Keratinocyte (primary cell): Measurements from ENCODE around the gene FTO. TPM values are rescaled to one million over a fixed set of nuclear protein-coding genes. Genes with fewer than 3 reads are reported as not detected.

Source experiments
- DNase-seq: peaks from one replicate; pipeline ENCODE4 v3.0.0-alpha.2; 2011; ENCODE audit warnings: low read depth, missing footprints, low spot score
- FAIRE-seq: peaks from 2 replicates; lab custom pipeline; 2011; peaks lifted over from hg19 to GRCh38; lab: Jason Lieb, UNC
- H2AFZ ChIP-seq: 2 replicates; pipeline ENCODE4 v1.6.0; 2012; ENCODE audit warnings: low read length, control low read depth, inconsistent platforms; ENCODE audit not compliant: control insufficient read depth
- H3K27ac ChIP-seq: 2 replicates; pipeline ENCODE4 v1.5.1; 2011; ENCODE audit warnings: low read length; ENCODE audit not compliant: control insufficient read depth, insufficient read depth
- H3K27me3 ChIP-seq: 3 replicates; pipeline ENCODE4 v1.6.0; 2011; ENCODE audit warnings: low read length; ENCODE audit not compliant: control insufficient read depth, insufficient read depth; ENCODE audit errors: extremely low read depth
- H3K36me3 ChIP-seq, 2 experiments: 2 replicates in 1 of 2; 3 replicates in 1 of 2; pipeline ENCODE4 v1.5.1; 2011; ENCODE audit warnings: low read length in 2 of 2, mild to moderate bottlenecking in 1 of 2; ENCODE audit not compliant: control insufficient read depth in 2 of 2, insufficient read depth in 2 of 2; ENCODE audit errors: extremely low read depth in 1 of 2
- H3K4me1 ChIP-seq: 3 replicates; pipeline ENCODE4 v1.5.1; 2011; ENCODE audit warnings: low read length; ENCODE audit not compliant: control insufficient read depth, insufficient read depth; ENCODE audit errors: extremely low read depth
- H3K4me2 ChIP-seq: 3 replicates; pipeline ENCODE4 v1.6.0; 2011; ENCODE audit warnings: low read depth, low read length; ENCODE audit not compliant: control insufficient read depth, insufficient read depth; ENCODE audit errors: extremely low read depth
- H3K4me3 ChIP-seq, 3 experiments: fragments of 200-600 bp in 1 of 3; sonication (generic) in 1 of 3; 2 replicates in 2 of 3; 3 replicates in 1 of 3; pipeline ENCODE4 v1.5.1; 2011 to 2016; ENCODE audit warnings: low read length in 3 of 3, mild to moderate bottlenecking in 3 of 3, control low read depth in 2 of 3, inconsistent platforms in 1 of 3, low read depth in 1 of 3, mixed read lengths in 1 of 3, mixed run types in 1 of 3, moderate library complexity in 1 of 3; ENCODE audit not compliant: control insufficient read depth in 2 of 3, insufficient read depth in 2 of 3; ENCODE audit errors: extremely low read depth in 1 of 3
- H3K79me2 ChIP-seq: 2 replicates; pipeline ENCODE4 v1.6.0; 2012; ENCODE audit warnings: low read length; ENCODE audit not compliant: control insufficient read depth, insufficient read depth
- H3K9ac ChIP-seq: 3 replicates; pipeline ENCODE4 v1.6.0; 2011; ENCODE audit warnings: low read length; ENCODE audit not compliant: control insufficient read depth, insufficient read depth; ENCODE audit errors: extremely low read depth
- H3K9me1 ChIP-seq: 3 replicates; pipeline ENCODE4 v1.6.0; 2011; ENCODE audit warnings: low read length; ENCODE audit not compliant: control insufficient read depth, insufficient read depth; ENCODE audit errors: extremely low read depth
- H3K9me3 ChIP-seq: 2 replicates; pipeline ENCODE4 v1.5.1; 2012; ENCODE audit warnings: low read depth, low read length; ENCODE audit not compliant: control insufficient read depth
- H4K20me1 ChIP-seq: 3 replicates; pipeline ENCODE4 v1.6.0; 2011; ENCODE audit warnings: low read length; ENCODE audit not compliant: control insufficient read depth, insufficient read depth; ENCODE audit errors: extremely low read depth
- CTCF ChIP-seq, 3 experiments: IDR thresholded peaks in 1 of 3; conservative IDR thresholded peaks in 1 of 3; optimal IDR thresholded peaks in 1 of 3; 2 replicates in 2 of 3; 3 replicates in 1 of 3; pipeline versions ENCODE3 to v1.5.1; 2011; ENCODE audit warnings: low read length in 3 of 3, mild to moderate bottlenecking in 3 of 3, moderate library complexity in 2 of 3, control low read depth in 1 of 3, inconsistent platforms in 1 of 3; ENCODE audit not compliant: insufficient read depth in 2 of 3; ENCODE audit errors: extremely low read depth in 1 of 3
- EZH2 ChIP-seq: IDR thresholded peaks from one replicate; pipeline ENCODE4 v1.6.1; 2012; ENCODE audit warnings: inconsistent platforms, mild to moderate bottlenecking, low read length, moderate library complexity
- dilution Hi-C: fragments of 300-500 bp; cut with MboI; formaldehyde crosslinking; loops from one replicate; pipeline ENCODE4 v1.7.0; 2020; ENCODE audit warnings: low sequenced_read_pairs; ENCODE audit not compliant: extremely low pct_ligation_motif_present
- polyA plus RNA-seq, 5 experiments: library from polyadenylated mRNA; depleted of rRNA in 3 of 5; stranded (reverse) in 3 of 5; stranded (forward) in 1 of 5; unstranded in 1 of 5; fragments of >200 nt; gene quantifications; 1 replicate in 1 of 5; 2 replicates in 3 of 5; 3 replicates in 1 of 5; pipeline versions ENCODE4 v1.2.1 to v1.2.3, GENCODE V29; 2011 to 2012; ENCODE audit warnings: missing spikeins in 2 of 5, low read depth in 1 of 5, low replicate concordance in 1 of 5

Gene FTO
- polyA plus RNA-seq, 1 donor (not counting 4 experiments of a cell fraction or from before 2014, with no cell fraction given), result 56.4 TPM

- peaks cover 0 to 6% of the 10 kb centered on the region in 2 experiments for H3K36me3 ChIP-seq
- H2AFZ ChIP-seq, result no peak overlapping the region
- no peak overlapping the region for H3K9ac ChIP-seq
- no peaks in the 10 kb centered on the region for H3K9me3 ChIP-seq
- no peaks in the 10 kb centered on the region for H3K9me1 ChIP-seq
- DNase-seq (no peak), FAIRE-seq (no peak)
- no peak overlapping the region for H3K4me2 ChIP-seq
- no peaks in the 10 kb centered on the region for H4K20me1 ChIP-seq
- H3K4me1 ChIP-seq, result no peaks in the 10 kb centered on the region
- H3K27ac ChIP-seq, result no peak overlapping the region
- no peaks in the 10 kb centered on the region for H3K27me3 ChIP-seq
- no peak overlapping the region for H3K4me3 ChIP-seq
- no peaks in the 10 kb centered on the region for H3K79me2 ChIP-seq
- no peak for TF ChIP-seq CTCF (optimal IDR thresholded peaks at IDR 0.05 in 1 of 3, IDR thresholded peaks at IDR 0.05 in 1 of 3, conservative IDR thresholded peaks at IDR 0.05 in 1 of 3; ENCODE audit: extremely low read depth in 1 of 3, insufficient read depth in 2 of 3, low read length in 3 of 3)
- TF ChIP-seq EZH2, result no peak
- dilution Hi-C loops, result no loop called here
Measured at GRCh38 chr16:53690771-53691170, 13.2 kb upstream of the FTO start.

GRCh38 chr16:53692146-53692545 is 11.8 kb upstream of the FTO start:
- TF ChIP-seq CTCF (optimal IDR thresholded peaks at IDR 0.05 in 1 of 3, IDR thresholded peaks at IDR 0.05 in 1 of 3, conservative IDR thresholded peaks at IDR 0.05 in 1 of 3; ENCODE audit: extremely low read depth in 1 of 3, insufficient read depth in 2 of 3, low read length in 3 of 3) (no peak), EZH2 (no peak)
- H3K9ac ChIP-seq, result no peak overlapping the region
- no peaks in the 10 kb centered on the region for H3K27me3 ChIP-seq
- no peaks in the 10 kb centered on the region for H3K9me3 ChIP-seq
- FAIRE-seq (no peak), DNase-seq (no peak)
- H4K20me1 ChIP-seq, result no peaks in the 10 kb centered on the region
- no peak overlapping the region for H3K4me2 ChIP-seq
- no peak overlapping the region for H3K27ac ChIP-seq
- peaks cover 0 to 6% of the 10 kb centered on the region in 2 experiments for H3K36me3 ChIP-seq
- H2AFZ ChIP-seq, result no peak overlapping the region
- H3K79me2 ChIP-seq, result no peaks in the 10 kb centered on the region
- dilution Hi-C loops, result no loop called here
- no peaks in the 10 kb centered on the region for H3K4me1 ChIP-seq
- H3K9me1 ChIP-seq, result no peaks in the 10 kb centered on the region
- H3K4me3 ChIP-seq, result no peak overlapping the region
